HT1080 (cell line): ENCODE measurements around the gene BRSK2. TPM values are rescaled to one million over a fixed set of nuclear protein-coding genes. Genes with fewer than 3 reads are reported as not detected.
A peak's percentile ranks its signal among the peaks of the same experiment; 100 is the strongest.

Source experiments
- DNase-seq: peaks from one replicate; pipeline ENCODE4 v3.0.0-alpha.2; 2015; ENCODE audit warnings: low read depth
- total RNA-seq: library from RNA; depleted of rRNA; stranded (reverse); fragments of >200 nt; shearing (Covaris generic); gene quantifications from 2 replicates; pipeline ENCODE4 v1.2.3, GENCODE V29; 2014

BRSK2 gene
- total RNA-seq, 1 experiment from 2014 or later = 0.58 TPM

DNA sequence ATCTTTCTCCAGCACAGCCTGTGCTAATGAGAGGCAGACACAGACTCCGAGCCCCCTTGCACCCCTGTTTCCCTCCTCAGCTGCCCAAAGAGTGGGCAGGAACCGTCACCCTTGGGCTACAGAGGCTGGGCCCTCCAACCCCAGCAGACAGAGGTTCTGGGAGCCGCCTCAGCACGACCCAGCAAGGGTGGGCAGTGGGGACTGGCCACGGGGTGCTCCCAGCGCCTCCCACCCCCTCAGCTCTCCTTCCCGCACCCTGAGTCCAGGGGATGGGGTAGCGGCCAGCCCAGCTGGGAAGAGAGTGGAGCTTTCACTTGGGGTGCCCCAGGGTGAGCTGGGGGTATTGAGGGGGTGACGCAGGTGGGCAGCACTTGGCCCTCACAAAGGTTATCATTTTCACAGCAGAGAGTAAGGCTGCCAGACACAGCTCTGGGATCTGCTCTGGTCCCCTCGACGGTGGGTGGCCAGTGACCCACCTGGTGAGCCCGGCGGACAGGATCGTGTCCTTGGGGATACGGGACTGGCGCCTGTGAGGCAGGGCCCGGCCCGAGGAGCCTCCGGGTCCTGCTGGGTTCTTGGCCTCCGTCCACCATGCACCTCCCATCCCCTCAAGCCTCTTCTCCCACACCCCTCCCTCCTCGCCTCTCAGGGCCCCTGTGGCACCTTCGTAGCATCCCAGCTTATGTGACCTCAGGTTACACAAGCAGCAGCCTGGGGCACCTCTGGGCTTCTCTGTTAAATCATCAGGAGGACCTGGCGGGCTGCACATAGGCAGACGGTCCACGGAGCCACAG, 14.4 kb upstream of the BRSK2 start:
- DNase-seq = no peak

DNA sequence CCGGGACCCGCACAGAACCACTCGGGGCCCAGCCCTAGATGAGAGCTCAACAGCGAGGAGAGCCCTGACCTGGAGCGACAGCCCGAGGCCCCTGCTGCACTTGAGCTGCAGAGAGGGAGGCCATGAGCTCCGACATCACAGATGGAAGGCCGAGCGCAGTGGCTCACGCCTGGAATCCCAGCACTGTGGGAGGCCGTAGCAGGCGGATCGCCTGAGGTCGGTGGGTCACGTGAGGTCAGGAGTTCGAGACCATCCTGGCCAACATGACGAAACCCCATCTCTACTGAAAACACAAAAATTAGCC, 13.8 kb upstream of the BRSK2 start:
- no peak for DNase-seq

DNA sequence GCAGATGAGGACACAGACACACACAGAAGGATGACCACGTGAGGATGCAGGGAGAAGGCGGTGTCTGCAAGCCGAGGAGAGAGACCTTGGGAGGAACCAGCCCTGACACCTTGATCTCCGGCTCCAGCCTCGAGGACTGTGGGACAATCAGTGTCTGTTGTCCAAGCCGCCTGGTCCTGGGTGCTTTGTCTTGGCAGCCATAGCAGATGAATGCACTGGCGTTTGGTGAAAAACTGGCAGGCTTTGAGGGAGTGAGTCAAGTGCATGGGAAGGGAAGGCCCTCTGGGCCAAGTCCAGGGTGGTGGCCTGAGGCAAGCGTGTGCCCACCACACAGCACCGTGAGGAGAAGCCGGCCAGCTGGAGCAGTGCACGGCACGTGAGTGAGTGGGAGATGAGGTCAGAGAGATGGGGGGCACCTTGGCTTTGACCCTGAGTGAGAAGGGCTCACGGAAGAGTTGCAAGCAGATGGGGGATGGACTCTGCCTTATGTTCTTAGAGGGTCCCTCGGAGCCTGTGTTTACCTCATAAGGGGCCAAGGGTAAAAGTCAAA, 12.4 kb upstream of the BRSK2 start:
- no peak for DNase-seq

DNA sequence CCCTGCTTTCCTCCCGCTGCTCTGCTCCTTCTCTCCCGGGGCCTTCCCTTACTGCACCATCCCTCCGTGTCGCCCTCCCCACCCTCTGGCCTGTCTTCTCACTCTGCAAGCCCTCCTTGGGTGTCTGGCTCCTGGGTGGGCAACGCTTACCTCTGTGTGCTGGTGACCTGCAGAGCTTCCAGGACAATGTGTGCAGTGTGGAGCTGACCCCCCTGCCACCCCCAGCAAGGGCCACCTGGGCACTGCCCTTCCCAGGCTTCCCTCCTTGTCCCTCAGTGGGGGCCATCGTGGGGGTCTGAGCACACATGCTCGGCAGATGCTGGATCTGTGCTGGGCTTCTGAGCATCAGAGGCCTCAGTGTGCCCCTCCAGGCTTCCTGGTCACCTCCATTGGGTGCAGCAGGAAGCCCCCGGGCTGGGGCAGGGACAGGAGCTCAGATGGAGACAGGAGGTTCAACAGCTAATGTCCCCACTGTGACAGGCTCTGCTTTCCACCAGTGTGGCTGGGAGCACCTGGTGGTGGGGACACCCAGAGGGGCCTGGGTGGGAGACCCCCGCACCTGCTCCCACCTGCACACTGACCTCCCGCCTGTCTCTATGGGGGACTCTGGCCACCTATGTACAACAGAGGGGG, 7.8 kb upstream of the BRSK2 start:
- DNase-seq = no peak

DNA sequence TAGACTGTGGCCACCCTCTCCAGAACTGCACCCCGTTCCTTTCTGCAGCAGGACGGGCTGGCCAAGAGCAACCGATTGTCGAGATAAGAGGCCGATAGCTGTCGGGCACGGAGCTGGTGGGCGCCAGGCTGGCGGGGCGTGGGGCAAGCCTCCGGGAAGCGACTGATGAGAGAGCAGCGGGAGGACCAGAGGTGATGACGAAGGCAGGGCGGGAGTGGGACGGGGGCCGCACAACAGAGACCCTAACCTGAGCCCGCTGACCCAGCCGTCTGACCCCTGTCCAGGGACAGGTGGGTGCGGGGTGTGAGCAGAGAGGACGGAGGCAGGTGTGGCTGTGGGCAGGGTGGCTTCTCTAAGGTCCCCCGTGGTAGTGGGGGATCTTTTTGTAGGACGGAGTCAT, 7.3 kb upstream of the BRSK2 start:
- no peak for DNase-seq

DNA sequence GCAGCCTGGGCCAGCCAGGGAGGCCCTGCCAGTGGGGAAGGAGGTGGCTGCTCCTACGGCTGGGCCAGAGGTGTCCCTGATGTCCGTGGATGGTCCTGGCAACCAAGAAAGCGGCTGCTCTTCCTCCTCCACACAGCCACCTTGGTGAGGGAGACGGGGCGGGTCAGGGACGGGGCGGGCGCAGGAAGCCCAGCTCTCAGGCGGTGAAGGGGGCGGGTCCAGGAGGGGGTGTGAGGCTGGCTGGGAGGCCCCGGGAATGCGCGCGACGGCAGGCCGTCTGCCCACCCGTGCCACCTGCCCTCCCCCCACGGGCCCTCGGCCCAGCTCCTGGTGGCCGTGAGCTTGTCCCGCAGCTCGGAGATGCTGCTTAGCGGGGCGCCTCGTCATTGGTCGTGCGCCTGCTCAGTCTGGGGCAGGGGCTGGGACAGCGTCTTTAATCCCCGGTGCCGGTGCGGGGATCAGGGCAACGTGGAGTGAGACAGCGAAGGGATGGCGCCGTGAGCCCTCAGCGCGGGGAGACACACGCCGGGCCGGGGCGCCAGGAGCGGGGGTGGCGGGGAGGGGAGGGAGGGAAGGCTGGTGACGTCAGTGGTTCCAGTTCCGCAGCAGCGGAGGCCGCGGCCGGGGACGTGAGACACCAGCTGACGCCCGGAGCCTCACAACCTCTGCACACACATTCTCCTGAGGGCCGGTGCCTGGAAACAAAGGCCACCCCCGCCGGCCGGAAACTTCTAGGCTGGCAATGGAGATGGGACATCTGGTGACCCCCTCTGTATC, 6.7 kb upstream of the BRSK2 start:
- DNase-seq = peak; percentile 22

DNA sequence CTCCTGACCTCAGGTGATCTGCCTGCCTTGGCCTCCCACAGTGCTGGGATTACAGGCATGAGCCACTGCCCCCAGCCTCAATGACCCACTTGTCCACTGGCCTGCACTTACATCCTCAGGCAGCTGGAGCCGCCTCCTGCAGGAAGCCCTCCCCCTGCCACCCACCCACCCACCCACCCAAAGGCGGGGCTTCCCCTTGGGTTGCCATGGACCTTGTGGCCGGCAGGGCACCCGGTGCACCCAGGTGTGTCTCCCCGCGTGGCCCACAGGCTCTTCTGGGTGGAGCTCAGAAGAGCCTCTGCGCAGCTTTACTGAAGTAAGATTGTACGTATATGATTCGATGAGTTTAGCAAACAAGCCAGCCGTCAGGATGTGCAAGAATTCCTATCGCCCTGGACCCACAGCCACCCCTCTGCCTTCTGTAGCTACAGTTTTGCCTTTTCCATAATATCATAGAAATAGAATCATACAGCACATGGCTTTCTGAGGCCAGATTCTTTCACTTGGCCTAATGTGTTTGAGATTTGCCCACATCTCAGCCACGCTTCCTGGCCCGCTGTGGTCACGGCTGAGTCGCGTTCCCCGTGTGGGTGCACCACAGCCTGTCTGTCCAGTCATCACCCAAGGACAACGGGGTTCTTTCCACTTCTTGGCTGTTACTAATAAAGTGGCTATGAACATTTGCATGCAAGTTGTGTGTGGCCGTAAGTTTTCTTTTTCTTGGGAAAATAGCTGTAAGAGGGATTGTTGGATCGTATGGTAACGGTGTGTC, 5.3 kb upstream of the BRSK2 start:
- DNase-seq = no peak

DNA sequence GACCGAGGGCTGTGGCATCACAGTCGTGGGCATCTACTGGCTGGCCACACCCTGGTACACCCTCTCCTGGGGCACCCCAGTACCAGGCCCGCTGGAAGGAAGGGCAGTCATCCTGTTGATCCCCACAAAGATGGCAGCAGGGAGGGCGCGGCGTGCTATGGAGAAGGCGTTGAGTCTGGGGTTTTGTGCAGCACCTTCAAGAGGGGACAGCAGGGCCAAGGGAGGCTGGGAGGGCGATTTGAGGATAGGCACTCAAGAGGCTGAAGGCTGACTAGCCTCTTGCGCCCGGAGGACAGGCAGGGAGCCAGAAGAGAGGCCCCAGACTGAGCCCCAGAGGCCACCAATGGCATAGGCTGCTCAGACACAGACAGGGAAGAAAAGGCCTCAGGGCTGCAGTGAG, 2.2 kb upstream of the BRSK2 start:
- DNase-seq = no peak

DNA sequence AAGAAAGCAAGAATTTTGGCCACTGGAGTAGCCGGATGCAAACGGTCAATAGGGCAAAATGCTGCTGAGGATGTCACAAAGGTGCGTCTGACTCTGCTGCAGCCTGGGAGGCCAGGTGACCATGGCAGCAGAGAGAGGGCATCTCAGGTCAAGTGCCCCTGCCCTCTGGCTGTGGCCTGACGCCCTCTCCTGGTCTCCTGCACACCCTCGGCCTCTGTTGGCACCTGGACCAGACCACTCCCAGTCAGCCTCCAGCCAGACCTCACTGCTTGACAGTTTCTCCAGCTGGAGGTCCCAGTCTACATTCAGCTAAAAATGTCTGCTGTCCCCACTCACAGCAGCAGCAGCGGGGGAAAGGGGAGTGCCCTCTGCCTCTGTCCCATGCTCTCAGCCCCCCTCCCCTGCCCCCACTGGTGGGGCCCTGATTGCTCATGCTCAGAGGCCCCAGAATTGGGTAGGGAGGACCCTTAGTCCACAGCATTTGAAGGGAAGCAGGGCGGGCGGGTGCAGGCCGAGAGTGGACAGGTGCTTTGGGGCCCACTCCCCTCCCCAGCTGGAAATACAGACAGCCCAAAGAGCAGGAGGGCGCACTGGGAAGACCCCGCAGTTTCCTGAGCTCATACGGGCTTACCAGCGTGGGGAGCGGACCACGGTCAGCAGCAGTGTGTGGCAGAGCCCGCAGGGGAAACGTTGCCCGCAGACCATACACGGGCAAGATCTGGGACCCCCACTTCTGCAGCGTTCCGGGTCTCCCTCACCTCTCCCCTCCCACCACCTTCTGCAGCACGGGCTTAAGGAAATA, 1.6 kb upstream of the BRSK2 start:
- no peak for DNase-seq

DNA sequence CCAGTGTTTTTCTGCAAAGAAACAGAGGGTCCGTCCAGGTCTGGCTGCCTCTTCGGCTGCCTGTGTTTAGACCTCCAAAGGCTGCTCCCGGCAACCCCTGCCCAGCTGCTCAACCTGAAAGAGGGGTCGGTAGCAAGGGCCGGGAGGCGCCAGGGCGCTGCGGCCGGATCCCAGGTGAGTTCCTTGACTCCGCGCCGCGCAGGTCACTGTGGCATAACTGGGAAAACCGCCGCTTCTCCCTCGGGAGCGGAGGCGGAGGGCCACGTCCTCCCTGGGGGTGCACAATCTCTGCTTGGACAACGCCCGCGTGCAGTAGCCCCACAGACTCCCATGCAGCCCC, 1.0 kb upstream of the BRSK2 start:
- no peak for DNase-seq

DNA sequence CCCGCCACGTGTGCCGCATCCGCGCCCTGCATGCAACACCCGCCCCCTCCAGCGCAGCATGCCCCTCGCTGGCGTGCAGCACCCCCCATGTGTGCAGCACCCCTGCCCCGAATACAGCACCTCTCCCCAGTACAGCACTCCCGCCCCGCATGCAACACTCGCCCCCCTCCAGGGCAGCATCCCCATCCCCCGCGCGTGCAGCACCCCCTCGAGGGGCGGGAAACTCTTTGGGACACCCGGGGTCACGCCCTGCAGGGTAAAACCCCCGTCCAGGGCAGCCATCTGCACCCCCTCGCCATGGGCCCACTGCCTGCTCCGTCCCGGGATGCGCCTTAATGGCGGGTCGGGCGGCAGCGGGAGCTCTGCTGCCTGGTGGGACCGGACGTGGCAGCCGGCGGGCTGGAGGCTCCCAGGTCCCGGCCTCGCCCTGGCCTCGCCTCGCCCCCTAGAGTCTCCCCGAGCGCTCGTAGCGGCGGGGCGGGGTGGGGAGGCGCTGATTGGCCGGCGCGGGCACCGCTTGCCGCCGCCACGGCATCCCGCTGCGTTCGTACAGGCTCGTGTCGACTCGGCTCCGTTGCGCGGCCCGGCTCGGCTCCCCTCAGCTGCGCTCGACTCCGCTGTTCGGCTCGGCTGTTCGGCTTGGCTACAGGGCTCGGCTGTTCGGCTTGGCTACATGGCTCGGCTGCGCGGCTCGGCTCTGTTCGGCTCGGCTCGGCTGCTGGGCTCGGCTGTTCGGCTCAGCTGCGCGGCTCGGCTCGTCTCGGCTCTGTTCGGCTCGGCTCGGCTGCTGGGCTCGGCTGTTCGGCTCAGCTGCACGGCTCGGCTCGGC, 417 bp upstream of the BRSK2 start:
- DNase-seq = peak; percentile 93

DNA sequence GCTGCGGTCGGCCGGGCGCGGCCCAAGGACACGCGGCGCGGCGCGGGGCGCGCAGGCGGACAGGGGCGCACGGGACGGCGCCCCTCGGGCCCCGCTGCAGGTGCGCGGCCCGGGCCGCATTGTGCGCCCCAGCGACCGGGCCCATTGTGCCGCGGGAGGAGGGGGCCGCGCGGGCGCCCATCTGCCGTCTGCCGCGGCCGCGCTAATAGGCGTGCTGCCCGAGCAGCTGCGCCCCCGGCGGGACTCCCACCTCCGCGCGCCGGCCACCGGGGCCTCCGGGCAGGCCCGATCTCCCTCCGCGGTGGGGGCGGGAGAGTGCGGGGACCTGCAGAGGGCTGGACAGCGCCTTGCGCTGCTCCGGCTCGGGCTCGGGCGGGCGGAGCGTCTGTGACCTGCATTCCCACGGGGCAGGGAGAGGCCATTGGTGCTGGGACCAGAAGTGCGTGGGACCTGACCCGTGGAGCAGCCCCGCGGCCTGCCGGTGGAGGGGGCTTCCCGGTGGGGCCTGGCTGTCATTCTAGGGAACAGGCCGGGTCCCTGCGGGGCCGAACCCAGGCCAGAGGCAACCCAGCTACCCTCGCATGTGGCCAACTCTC, 933 bp downstream of the BRSK2 start:
- DNase-seq = no peak

DNA sequence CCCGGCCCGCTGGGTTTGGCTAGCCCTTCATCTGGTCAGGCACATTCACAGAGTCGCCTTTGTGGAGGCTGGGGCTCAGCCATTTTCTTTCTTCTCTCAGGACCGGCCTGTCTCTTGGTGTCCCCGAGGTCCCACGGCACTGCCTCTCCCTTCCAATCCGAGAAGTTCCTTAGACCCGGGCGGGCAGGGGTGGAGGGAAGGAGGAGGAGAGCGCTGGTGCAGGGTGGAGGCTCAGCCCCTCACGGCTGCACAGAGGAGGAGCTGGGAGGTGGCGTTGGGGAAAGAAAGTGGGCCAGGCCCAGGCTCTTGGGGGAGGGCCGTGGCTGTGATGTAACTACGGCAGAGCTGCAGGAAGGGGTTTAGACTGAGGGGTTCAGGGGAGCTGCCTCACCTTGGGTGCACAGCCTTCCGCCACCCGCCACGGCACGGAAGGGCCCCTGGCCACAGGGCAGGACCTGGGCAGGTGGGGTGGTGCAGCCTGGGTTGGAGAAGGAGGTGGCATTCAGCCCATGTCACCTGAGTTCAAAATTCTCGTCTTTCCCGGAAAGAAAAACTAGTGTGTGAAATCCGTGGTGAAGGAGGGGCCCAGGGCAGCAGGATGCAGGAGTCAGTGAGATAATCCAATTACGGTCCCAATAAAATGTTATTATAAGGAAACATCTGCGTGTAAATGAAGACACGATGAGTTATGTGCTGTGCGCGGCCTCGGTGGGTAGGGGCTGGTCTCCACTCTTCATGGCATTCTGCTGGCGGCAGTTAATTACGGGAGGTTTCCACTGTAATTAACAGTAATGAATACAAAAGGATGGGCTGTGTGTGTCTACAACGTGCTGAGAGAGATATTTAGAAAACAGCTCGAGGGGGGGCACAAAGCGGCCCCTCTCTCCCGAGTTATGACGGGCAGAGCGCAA, 1.7 kb downstream of the BRSK2 start:
- no peak for DNase-seq

DNA sequence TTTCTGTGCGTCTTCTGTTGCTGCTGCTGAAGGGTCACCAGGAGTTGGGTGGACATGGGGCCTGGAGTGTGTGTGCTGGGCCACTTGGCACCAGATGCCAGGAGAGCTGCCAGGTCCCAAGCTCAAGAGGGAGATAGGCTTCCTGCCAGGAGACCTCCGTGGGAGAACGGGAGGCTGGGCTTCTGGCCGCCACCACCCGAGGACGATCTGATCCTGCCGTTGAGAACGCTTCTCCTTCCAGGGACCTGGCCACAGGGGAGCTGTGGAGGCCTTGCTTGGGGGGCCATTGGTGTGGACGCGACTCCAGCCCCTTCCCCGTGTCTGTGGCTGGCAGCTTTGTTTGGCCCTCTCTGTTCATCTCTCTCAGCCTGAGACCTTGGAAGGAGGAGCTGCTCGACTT, 2.4 kb downstream of the BRSK2 start:
- DNase-seq = no peak

DNA sequence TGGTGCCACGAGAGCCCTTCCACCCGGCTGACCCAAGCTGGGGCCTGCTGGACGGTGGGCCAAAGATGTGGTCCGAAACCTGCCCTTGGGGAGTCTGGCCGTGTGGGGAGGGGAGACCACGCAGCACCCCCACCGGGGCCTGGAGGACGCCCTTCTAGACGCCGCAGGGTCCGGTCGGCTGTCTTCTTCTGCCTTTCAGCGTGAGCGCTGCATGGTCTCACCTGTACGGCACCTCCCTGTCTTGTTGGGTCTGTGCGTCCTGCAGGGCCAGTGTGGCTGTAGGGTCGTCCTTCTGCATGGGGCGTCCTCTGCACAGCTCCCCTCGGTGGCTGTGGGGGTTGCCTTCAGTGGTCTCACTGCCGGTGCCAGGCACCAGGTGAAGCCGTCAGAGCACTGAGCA, 2.8 kb downstream of the BRSK2 start:
- no peak for DNase-seq

DNA sequence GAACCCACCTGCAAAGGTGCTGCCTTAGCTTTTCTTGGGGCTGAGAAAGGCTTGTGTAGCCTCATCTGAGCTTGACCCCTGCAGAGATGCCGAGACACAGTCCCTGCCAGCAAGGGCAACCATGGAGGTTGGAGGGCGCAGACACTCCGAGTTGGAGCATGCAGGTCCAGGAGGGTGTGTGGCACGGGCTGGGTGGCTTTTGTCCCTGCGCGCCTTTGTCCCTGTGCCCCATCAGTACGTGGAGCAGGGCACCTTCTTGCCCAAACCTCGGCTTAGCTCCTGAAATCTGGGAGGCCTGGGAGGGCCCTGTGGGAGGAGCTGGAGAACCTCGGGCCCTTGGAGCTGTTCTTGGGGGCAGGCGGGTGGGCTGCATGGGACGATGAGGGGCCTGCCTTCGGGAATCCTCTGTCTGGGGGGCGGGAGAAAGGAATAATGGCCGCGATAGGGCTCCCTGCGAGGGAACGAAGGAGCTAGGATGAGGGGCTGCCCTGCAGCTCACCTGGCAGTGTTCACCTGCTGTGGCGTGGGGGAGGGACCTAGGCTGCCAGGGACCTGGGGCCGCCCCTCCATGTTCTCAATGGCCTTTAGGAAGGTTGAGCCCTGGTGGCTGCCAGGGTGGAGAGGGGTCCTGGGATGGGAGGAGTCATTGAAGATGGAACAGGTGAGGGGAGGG, 3.4 kb downstream of the BRSK2 start:
- DNase-seq = no peak

DNA sequence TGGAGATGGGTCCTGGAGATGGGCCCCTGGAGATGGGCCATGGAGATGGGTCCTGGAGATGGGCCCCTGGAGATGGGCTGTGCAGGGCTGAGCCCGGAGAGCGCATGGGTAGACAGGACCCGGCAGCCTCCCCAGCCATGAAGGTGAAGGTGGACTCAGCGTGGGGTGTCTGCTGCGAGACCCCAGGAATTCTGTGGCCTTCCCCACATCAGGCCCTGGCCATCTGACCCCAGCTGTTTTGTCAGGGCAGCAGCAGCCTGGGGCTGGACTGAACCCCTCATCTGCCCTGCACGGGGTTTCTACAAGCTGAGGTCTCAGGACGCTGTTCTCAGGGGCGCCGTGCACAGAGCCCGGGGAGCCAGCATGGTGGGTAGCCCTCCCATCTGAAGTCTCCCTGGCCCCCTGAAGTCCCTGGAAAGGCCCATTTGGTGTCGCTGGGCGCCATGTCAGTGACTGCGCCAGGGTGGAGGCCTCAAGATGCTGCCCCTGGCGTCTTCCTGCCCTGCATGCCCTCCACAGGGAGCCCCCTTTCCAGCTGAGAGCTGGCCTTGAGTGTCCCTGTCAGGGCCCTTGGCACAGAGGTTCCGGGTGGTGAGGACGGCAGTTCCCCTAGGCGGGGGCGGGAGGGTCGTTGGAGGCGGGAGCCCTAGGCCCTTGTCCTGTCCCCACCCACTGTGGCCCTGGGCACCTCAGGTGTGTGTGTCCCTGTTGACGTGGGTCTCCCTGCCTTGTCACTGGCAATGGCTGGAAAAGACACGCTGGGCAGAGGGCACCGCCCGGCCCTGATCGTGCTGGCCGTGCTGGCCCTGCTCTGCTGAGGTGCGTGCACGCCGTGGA, 5.4 kb downstream of the BRSK2 start:
- DNase-seq = no peak
